GDM1 (cell line): ENCODE data around the gene SGO2.
"Not testable (repeated sequence)": the region's sequence is repeated elsewhere in the genome, so short reads cannot be mapped to it uniquely, and the experiment has no call there.

Experiments
- DNase-seq: peaks from one replicate; lab custom pipeline; 2025; lab: John Stamatoyannopoulos, UW

The SGO2 gene

DNA sequence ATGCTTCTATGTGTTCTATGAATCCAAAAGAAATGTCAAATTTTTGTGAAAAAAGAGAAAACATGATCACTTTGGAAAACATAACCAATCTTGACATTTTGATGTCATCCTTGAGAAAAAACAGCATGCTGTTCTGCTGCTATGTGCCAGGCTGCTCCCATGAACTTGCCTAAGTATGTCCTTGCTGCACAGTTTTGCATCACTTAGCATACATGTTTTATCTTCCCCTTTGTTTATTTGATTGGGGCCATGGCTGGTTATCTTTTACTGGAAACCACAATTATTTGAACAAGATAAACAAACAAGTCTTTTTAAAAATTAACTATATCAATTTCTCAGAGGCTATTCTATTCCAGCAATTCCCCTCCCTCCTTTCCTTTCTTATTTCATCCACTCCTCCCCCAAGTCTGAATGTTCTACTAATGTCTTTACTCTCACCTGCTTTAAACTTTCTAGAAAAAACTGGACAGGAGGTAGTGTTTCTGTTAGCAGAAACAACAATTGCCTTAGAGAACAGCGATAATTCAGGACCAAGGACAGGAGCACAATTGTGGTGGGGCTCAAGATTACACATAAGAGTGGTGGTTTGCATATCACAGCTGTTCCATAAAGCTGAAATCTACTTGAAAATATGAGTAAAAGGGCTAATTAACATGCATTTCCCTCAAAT is 66.5 kb downstream of the SGO2 start:
- no peak for DNase-seq

DNA sequence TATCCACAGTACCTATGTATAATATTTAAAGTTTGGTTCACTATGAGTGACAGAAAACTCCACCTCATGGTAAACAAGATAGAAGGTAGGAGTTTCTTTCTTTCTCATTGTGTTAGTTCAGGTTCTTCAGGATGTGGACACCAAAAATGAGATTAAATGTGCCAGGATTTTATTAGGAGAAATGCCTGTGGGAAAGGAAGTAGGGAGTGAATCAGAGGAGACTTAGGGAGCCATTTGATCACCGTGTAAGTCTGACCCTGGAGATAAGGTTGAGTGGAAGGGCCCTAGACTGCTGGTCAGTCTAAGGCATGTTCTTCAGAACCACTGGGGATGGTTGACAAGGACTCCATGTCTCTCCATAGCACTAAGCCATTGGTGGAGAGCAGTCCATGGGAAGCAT is 67.9 kb downstream of the SGO2 start:
- DNase-seq: no peak

DNA sequence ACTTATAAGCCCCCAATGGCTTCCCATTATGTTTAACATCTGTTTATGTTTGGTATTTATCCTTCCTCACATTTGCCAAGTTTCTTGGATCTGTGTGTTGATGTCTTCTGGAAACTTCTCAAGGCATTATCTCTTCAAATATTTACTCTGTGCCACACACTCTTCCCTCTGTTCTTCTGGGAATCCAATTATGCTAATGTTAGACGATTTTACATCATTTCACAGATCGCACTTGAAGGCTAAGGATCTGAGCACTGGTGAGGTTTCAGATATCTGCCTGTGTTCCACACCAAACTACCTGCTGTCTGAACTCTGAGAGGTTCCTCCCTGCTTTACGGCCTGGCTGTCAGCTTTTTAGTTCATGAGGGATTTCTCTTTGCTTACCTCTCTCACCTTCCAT is 69.9 kb downstream of the SGO2 start:
- DNase-seq: no peak

DNA sequence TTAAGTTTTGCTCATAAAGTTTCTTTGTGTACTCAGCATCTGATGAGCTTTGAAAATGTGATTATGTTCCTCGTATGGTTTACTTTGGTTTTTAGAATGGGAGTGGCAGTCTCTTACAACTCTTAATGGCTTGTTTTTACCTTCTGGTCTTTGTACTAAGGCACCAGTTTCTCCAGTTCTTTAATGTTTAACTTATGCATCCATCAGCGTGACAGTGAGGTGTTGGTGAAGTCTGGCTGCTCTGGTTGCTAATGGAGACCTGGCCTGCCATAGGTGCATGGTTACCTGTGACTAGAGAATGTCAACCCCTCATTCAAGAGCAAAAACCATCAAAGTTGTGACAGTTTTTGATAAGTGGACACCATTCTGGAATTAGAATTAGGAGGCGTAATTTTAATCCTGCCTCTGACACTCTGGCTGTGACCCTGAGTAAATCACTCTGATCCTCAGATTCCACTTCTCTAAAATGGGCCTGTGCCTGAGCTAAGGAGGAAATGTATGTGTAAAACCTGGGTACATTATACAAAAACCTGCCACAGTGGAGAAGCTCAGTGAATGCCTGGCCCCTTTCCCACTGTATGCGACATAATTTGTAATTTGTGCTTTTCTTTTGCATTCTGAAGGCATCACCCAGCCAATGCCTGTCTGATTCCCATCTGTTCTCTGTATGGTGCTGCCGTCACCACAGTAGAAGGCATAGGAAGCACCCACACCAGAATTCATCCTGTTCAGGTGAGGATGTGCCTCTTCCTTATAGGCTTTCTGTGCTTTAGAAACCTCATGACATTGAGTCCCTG is 71.0 kb downstream of the SGO2 start:
- DNase-seq: no peak

DNA sequence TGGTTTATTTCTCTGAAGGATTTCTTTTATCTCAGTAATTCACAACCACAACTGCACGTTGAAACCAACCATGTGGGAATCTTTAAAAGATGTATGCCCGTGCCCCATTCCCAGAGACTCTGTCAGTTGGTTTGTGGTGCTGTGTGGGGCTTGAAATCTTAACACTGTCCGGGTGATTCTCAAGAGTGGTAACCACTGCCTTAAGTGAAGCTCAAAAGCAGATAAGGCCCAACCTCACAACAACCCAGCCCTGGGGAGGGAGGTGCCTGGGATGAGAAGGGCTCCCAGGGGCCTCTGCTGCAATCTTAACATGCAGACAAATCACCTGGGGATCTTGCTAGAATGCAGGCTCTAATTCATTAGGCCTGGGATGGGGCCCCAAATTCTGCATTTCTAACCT is 73.2 kb downstream of the SGO2 start:
- no peak for DNase-seq

DNA sequence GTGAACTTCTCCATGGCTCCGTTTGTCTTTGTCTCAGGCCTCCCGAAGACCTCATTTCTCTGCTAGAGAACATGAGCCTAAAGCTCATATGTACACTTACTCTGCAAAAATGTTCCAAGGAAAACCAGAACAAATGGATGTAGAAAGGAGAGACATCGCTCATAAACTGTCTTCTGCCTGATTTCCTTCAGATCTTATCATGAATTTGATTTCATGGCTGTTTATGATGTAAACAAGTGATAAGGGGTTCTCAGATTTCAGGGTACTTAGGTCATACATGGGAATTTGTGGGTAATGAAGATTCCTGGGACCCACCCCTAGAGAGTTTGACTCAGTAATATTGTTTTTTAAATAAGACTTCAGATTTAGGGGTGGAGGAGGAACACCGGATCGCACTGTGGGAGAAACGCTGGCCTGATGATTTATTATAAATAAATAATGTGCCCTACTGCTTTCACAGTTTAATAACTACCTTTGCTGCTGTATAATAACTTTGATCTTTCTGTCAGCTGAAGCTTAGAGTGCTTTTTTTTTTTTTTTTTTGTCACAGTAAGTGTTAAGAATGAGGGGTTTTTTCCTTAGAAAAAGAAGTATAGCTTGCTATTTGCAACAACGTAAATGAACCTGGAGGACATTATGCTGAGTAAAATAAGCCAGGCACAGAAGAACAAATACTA is 74.7 kb downstream of the SGO2 start:
- DNase-seq: no peak

DNA sequence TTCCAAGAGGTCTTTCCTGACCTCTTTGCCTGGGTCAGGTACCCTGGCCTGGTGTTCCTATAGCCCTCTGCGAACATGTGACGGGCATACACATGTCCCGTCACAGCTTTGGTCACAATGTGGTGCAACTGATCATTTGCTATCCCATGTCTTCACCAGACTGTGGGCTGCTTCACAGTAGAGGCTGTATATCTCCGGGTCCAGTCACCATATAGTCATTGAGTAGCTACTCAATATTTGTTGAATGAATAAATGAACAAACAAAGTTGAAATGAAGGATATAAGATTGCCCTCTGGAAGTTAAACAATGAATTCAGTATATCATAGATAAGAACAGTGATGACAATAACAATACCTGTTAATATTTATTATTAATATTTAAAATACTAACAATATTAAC is 76.6 kb downstream of the SGO2 start:
- no peak for DNase-seq

DNA sequence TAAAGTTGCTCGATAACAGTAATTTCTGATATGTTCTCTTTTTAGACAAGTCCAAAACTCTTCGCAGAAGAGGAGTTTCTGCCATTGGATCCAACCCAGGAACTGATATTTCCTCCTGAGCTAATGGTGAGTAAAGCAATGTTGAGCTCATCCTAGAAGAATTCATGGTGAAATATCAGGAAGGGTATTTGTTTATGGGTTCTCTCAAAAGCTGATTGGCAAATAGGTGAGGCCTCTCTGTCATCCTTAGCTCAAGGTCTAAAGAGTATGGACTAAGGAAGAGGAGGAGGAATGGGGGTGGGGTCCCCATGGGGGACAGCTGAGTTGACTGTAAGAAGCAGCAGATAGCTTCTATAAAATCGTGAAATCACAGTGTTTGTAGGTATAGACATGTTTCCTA is 78.0 kb downstream of the SGO2 start:
- DNase-seq: no peak

DNA sequence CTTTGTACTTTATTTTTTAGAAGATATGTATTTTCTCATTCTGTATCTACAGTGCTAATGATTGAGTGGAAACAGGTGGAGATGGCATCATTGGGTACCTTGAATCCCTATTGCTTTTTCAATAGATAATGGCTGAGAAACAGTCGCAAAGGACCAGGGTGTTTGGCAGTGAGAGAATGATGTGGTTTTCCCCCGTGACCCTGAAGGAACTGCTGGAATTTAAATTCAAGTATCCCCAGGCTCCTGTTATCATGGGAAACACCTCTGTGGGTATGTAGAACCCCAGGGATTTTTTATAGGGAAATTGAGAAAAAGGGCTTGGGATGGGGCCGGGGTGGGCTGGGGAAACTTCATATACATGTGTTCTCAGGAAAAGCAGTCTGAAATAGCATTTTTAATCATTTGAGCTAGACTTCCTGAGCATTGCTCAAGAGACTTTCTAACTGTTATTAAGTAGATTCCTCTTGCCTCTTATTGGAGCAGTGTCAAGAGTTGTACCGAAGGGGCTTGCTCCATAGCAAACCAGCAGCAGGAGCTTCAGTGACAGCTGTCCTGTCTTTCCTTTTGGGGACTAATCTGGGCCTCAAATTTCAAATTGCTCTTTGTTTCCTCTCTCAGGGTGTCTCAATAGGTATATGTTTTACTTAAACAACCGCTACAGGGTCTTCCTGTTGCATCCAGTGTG is 78.7 kb downstream of the SGO2 start:
- DNase-seq: no peak

DNA sequence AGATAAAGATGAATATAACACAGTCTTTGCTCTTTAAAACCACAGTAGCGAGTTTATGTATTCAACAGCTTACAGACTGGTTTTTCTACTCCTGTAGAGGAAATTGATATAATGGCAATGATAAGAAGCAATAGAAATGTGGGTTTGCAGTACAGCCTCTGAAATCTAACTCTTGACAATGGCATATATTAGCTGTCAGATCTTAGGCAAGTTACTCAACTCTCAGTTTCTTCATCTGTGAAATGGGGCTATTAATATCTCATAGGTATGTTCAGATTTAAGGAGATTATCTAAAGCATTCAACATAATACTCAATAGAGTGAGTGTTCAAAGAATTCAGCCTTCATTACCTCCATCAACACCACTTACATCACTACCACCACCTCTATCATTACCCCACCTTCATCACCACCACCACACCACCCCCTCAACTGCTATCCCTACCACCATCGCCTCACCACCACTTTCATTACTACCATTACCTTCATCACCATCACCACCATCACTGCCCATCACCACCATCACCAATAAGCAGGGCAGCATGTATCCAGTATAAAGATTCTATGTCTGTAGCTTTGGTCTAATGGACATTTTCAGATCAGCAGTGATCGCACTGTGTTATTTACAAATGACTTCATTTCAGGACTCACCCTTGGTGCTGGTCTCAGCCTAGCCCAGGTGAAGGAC is 82.5 kb downstream of the SGO2 start:
- DNase-seq: no peak

DNA sequence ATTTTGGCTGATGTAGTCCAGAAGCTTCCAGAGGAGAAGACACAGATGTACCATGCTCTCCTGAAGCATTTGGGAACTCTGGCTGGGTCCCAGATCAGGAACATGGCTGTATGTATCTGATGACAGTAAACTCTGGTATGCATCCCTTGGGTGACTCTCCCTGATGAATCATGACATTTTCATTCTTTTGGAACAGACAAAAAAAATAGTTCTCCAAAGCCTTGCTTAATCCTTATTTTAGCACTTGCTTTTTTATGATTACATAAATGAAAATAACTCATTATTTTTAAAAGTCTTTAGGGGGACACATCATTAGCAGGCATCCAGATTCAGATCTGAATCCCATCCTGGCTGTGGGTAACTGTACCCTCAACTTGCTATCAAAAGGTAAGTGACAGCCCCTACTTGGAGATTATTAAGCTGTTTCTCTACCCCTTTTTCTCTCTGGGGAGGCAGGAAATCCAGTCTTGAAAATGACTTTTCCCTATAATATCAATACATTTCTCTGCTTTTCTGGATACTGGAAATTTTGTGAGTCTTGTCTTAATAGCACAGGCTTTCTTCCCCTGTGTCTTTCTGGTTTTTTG is 83.1 kb downstream of the SGO2 start:
- no peak for DNase-seq

DNA sequence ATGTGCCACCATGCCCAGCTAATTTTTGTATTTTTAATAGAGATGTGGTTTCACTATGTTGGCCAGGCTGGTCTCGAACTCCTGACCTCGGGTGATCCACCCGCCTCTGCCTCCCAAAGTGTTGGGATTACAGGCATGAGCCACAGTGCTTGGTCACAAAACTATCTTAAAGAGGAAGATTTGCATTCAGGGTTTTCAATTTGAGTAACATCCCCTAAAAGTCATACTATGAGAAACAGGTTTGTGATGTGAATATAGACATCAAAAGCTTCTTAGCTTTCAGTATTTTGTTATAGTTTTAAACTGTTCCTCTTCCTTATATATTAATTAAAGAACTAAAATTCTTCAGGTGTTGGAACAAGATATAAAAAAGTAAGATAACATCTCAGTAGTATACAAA is 84.2 kb downstream of the SGO2 start:
- not testable (repeated sequence) for DNase-seq

DNA sequence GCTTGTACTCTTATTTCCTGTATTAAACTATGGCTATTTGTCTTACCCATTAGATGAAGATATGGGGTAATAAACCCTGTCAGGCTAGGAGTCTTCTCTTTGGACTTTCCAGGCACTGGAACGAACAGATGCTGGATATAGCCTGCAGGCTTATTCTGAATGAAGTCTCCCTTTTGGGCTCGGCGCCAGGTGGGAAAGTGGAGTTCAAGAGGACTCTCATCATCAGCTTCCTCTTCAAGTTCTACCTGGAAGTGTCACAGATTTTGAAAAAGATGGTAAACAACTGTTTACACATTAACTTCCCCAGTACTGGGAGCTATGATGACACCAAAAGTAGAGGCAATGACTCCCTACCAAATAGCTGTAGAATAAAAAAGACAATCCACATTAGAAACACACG is 87.7 kb downstream of the SGO2 start:
- no peak for DNase-seq

DNA sequence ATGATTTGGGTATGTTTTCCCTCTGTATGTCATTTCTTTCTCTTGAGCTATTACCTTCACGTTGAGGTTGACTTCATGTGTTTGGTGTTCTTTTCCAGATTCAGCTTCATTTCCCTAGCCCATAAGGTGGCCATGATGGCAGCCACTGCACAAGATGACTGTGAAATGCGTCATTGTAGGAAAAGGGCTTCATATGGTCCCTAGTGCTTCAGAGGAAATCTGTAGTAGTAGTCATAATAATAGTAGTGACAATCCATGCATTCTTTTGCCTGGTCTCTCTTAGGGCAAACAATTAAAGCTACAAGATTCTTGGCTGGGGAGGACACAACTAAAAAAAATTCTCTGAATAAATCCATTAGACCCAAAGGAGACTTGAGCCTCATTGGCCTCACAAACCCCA is 88.2 kb downstream of the SGO2 start:
- no peak for DNase-seq

DNA sequence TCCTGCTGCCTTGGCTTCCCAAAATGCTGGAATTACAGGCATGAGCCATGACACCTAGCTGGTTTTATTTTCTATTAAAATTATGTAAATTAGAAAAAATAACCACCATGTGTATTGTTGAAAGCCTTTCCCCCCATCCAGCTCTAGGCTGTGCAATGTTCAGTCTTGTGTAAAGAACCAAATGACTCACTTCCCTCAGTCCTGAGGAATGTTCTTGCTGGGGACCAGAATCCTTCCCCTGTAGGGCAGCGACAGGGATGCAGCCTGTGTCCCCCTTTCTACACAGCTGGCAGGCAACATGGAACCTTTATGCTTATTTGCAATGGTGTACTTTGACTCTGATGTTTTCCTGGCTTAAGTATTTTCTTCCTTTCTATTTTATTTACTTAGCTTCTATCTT is 89.2 kb downstream of the SGO2 start:
- DNase-seq: no peak

DNA sequence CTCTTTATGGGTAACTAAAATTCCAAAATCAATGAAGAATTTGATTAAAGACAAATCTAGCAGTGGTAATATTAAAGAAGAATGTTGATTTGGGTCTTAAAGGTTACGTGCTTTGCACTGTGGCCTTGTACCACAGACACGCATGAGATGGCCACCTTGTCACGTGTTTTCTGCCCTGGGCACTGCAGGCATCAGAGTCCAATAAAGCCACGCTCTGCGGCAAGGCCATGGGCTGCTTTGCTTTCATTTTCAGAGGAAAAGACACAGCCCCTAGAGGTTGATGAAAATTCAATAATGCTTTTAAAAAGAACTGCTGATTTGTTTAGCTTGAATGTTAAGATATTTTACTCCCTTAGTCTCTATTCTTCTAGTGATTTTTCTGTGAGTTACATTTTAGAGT is 90.2 kb downstream of the SGO2 start:
- DNase-seq: no peak

DNA sequence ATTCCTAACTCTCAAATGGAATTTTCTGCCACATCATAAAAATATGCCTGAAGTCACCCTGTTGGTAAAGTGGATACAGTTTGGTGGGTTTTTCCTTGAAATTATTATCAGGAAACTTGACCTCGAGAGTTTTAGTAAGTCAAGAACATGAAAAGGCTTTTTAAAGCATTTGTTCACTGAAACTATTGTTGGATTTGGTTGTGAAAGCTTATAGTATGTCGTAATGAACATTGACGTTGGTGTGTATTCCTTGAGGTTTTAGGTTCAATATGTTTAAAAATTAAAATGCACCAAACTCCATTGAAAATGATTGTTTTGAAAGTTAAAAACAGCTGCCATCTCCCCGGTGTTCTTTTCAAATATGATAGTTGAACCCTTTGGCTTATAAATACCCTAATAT is 90.6 kb downstream of the SGO2 start:
- DNase-seq: no peak

DNA sequence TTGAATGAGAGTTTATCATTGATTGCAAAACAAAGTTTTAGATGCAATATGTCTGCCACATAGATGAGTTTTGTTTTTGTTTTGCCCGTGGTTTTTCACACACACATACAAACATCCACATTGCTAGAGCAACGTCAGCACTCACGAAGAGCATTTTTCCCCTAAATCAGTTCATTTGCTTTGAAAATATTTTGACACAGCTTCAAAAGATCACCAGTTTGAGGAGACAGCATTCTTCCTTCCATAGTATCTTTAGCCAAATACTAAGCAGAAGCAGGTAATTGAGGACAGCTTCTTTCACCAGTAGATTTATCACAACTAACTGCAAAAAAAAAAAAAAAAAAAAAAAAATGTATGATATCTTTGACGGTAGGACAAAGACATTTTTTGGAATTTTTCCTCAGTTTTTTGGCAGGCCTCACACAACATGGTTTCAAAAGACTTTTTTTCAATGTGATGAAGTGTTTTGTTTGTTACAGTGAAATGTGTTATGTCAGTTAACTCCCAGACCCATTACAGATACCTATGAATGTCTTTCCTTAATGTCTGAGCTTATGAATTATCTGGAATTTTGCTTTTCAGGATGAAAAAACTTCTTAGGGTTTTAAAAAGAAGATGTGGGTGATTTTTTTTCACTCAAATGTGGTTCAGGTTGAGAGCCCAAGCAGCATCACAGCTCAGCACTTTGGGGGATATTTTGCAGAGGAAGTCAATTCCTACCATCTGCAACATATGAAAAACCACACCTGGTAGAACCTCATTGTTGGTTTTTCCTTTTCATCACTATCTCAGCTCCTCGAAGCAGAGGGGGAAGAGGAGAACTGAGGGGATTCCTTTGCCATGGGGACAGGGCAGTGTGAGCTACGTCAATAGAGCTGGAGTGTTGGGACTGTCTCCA is 91.4 kb downstream of the SGO2 start:
- DNase-seq: no peak

DNA sequence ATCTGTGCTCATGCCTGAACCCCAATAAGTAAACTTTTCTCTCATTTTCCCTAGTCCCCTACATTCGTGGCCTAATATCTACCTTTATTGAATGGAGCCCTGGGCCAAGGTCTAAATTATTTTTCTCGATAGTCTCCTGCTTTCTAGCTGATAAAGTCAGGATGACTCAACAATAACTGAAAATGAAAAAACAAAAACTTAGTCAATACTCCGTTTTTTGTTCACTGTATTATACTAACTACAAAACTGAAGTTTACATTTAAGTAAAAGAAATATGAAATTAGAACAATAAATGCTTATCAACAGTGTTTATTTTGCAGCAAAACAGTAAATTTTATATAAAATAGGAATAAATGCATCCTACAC is 92.0 kb downstream of the SGO2 start:
- no peak for DNase-seq

DNA sequence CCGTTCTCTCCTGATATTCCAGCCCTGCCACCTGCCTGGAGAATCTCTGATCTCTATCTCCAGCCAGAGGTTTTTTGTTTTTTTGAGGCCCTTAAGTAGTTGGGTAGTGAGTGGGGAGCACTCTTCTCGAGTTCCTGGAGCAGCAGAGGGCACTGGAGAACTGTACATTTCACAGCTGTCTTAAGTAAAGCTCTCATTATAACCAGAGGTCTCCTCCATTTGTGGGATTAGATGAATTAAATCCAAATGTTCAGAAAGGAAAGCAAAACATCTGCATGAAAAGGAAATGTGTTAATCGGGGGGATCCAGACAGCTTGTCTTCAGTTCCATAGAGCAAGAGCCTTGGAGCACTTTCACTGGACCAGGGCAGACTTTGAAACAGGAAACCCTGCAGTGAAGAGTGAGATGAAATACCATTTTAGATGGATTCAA is 92.6 kb downstream of the SGO2 start:
- DNase-seq: peak; percentile 51

DNA sequence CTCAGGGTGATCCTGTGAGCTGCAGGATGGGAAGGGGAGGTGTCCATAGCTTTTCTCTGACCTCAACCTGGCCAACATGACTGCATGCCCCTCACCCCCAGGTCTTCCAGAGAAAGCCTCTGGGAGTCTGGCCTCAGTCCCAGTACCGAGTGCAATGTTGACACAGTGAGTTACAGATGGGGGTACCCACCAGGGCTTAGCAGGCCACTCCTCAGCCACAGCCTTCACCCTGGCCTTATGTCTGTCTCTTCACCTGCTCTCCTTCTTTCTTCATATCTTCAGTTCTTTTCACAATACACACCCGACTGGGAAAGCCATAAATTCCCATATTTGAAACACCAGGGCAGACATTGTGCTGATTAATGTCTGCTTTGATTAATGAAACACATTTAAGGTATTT is 93.3 kb downstream of the SGO2 start:
- no peak for DNase-seq
